ENCODE data around the gene VOPP1.

DNA sequence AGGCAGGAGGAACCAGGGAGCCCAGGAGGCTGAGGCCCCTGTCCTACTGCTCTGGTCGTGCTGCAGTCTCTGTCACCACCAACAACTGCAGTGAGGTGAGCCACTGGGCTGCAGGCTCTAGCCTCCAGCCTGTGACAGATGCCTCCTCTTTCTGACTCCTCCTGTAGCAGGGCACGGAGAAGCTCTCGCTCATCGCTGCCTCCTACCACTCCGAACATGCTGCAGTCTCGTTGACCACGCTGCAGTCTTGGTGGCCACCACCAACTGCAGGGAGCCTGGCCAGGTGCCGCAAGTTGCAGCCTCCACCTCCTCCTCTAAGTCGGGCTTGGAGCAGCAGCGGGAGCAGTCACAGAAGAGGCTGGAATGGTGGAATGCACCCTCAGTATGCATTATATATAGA, 22.1 kb upstream of the VOPP1 start:
- TF ChIP-seq, protein P1, sequence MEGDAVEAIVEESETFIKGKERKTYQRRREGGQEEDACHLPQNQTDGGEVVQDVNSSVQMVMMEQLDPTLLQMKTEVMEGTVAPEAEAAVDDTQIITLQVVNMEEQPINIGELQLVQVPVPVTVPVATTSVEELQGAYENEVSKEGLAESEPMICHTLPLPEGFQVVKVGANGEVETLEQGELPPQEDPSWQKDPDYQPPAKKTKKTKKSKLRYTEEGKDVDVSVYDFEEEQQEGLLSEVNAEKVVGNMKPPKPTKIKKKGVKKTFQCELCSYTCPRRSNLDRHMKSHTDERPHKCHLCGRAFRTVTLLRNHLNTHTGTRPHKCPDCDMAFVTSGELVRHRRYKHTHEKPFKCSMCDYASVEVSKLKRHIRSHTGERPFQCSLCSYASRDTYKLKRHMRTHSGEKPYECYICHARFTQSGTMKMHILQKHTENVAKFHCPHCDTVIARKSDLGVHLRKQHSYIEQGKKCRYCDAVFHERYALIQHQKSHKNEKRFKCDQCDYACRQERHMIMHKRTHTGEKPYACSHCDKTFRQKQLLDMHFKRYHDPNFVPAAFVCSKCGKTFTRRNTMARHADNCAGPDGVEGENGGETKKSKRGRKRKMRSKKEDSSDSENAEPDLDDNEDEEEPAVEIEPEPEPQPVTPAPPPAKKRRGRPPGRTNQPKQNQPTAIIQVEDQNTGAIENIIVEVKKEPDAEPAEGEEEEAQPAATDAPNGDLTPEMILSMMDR (IDR thresholded peaks at IDR 0.05; ENCODE audit: extremely low read depth in 1 of 2, insufficient read depth in 1 of 2, low read depth in 1 of 2, low read length in 2 of 2): no peak
- TF ChIP-seq POLR2A (IDR thresholded peaks at IDR 0.05; ENCODE audit: low read depth, low read length): no peak
